OCI-LY3 (cell line): Measurements from ENCODE around the gene UNC13A.
A peak's percentile ranks its signal among the peaks of the same experiment; 100 is the strongest.
"Not testable (repeated sequence)": the region's sequence is repeated elsewhere in the genome, so short reads cannot be mapped to it uniquely, and the experiment has no call there.

Source experiments
- H2AFZ ChIP-seq: fragments of 200-600, 300-600 bp; shearing (Covaris generic); 2 replicates; pipeline ENCODE4 v1.6.0; 2014; ENCODE audit warnings: antibody characterized with exemption, low read depth, low read length
- H3K27ac ChIP-seq: fragments of 200-600, 300-600 bp; sonication (generic); 2 replicates; pipeline ENCODE4 v1.5.1; 2014; ENCODE audit warnings: mild to moderate bottlenecking, low read length, moderate library complexity, mixed read lengths
- H3K27me3 ChIP-seq: fragments of 200-600, 300-600 bp; sonication (generic); 2 replicates; pipeline ENCODE4 v1.6.1; 2014; ENCODE audit warnings: low read depth, low read length, mixed read lengths
- H3K36me3 ChIP-seq: fragments of 200-600, 300-600 bp; sonication (generic); replicated peaks from 2 replicates; pipeline ENCODE3; 2014; ENCODE audit warnings: low read depth, low read length, mixed read lengths
- H3K4me1 ChIP-seq: fragments of 300-600, 200-600 bp; sonication (generic); 2 replicates; pipeline ENCODE4 v1.6.1; 2014; ENCODE audit warnings: low read length, mixed read lengths
- H3K4me2 ChIP-seq: fragments of 200-600, 300-600 bp; sonication (generic); 2 replicates; pipeline ENCODE4 v1.6.1; 2014; ENCODE audit warnings: low read length, mixed read lengths
- H3K4me3 ChIP-seq: fragments of 300-600, 200-600 bp; sonication (generic); 2 replicates; pipeline ENCODE4 v1.5.1; 2014; ENCODE audit warnings: antibody characterized with exemption, mild to moderate bottlenecking, low read length, moderate library complexity
- H3K79me2 ChIP-seq: fragments of 300-600, 200-600 bp; shearing (Covaris generic); 2 replicates; pipeline ENCODE4 v1.6.1; 2014; ENCODE audit warnings: mild to moderate bottlenecking, low read length, mixed read lengths
- H3K9ac ChIP-seq: fragments of 300-600, 200-600 bp; shearing (Covaris generic); 2 replicates; pipeline ENCODE4 v1.6.0; 2014; ENCODE audit warnings: mild to moderate bottlenecking, low read length, moderate library complexity
- H3K9me3 ChIP-seq: fragments of 200-600, 300-600 bp; shearing (Covaris generic); 2 replicates; pipeline ENCODE4 v1.6.1; 2014; ENCODE audit warnings: low read length, mixed read lengths; ENCODE audit not compliant: insufficient read depth
- H4K20me1 ChIP-seq: fragments of 200-600, 300-600 bp; sonication (generic); 2 replicates; pipeline ENCODE4 v1.6.1; 2016; ENCODE audit warnings: low read length, mixed read lengths; ENCODE audit not compliant: insufficient read depth
- CTCF ChIP-seq: fragments of 200-600, 300-600 bp; sonication (generic); IDR thresholded peaks from 2 replicates; pipeline ENCODE4 v1.5.1; 2014; ENCODE audit warnings: antibody characterized with exemption, low read length, low read depth
- EZH2phosphoT487 ChIP-seq: fragments of 200-600 bp; shearing (Covaris generic); IDR thresholded peaks from 2 replicates; pipeline ENCODE4 v1.6.1; 2018; ENCODE audit warnings: antibody characterized with exemption, mixed run types, low read depth

The UNC13A gene

GRCh38 chr19:17555929-17556813, 132.0 kb downstream of the UNC13A start:
- H3K4me1 ChIP-seq: peaks cover 11% of the 10 kb centered on the region
- peaks cover 21% of the 10 kb centered on the region for H3K79me2 ChIP-seq
- TF ChIP-seq CTCF (peak; percentile 5; the same call in 1 of the 2 replicates), EZH2phosphoT487 (no peak)
- no peaks in the 10 kb centered on the region for H3K27me3 ChIP-seq
- peaks cover 5% of the 10 kb centered on the region; the same call in 1 of the 2 replicates for H4K20me1 ChIP-seq
- peak overlapping the region; percentile 90 for H3K9ac ChIP-seq
- H3K9me3 ChIP-seq: no peaks in the 10 kb centered on the region
- H3K27ac ChIP-seq: peak overlapping the region; percentile 76
- H3K36me3 ChIP-seq: peaks cover 45% of the 10 kb centered on the region
- H2AFZ ChIP-seq: peak overlapping the region; percentile 39; the same call in 1 of the 2 replicates
- peak overlapping the region; percentile 70 for H3K4me2 ChIP-seq
- peak overlapping the region; percentile 79 for H3K4me3 ChIP-seq

- Histone ChIP-seq H3K36me3 (peaks cover 49% of the 10 kb centered on the region), H4K20me1 (peaks cover 8% of the 10 kb centered on the region), H3K4me2 (peak within 1 kb of the TSS; percentile 85), H3K27ac (peak within 1 kb of the TSS; percentile 76), H2AFZ (peak within 1 kb of the TSS; percentile 39; the same call in 1 of the 2 replicates), H3K9ac (peak within 1 kb of the TSS; percentile 90), H3K4me1 (peaks cover 11% of the 10 kb centered on the region), H3K4me3 (peak within 1 kb of the TSS; percentile 79), H3K9me3 (no peaks in the 10 kb centered on the region), H3K27me3 (no peaks in the 10 kb centered on the region), H3K79me2 (peaks cover 21% of the 10 kb centered on the region)
- TF ChIP-seq EZH2phosphoT487 (no peak), CTCF (no peak)
These were observed 132.7 kb downstream of the UNC13A start, which contains the start of gene COLGALT1 for GRCh38 chr19:17555480-17555928. COLGALT1 (plus strand) TSS chr19:17555649; CDS start chr19:17555714, 65 bp downstream.

DNA sequence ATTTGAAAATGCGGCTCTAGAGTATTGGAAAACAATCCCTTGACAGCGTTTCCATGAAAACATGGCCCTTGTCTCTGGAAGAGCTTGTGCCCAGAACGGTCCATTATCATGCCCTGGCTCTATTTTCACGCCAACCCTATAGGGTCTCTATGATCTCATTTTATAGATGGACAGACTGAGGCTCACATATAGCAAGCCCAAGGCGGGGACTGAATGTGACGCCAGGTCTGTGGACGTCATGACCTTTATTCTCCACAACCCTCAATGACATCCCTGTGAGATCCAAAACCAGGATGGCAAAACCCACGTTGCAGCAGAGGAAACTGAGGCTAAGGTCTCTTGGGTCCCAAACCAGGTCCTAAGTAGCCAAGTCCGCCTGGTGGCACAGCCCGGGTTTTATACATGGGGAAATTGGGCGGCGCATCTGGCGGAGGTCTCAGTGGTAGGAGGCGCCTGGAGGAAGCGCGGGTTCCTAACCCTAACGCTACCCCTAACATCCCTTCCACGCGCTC, 133.1 kb downstream of the UNC13A start:
- TF ChIP-seq CTCF (no peak), EZH2phosphoT487 (no peak)
- Histone ChIP-seq H3K4me1 (peaks cover 11% of the 10 kb centered on the region), H3K9ac (peak overlapping the region; percentile 55), H2AFZ (no peak overlapping the region), H4K20me1 (peaks cover 13% of the 10 kb centered on the region), H3K27ac (peak overlapping the region; percentile 72), H3K79me2 (peaks cover 23% of the 10 kb centered on the region), H3K4me2 (peak overlapping the region; percentile 85), H3K9me3 (no peaks in the 10 kb centered on the region), H3K27me3 (no peaks in the 10 kb centered on the region), H3K4me3 (peak overlapping the region; percentile 79), H3K36me3 (peaks cover 49% of the 10 kb centered on the region)

GRCh38 chr19:17553256-17553655, 134.9 kb downstream of the UNC13A start:
- no peak overlapping the region for H3K4me2 ChIP-seq
- peaks cover 26% of the 10 kb centered on the region for H4K20me1 ChIP-seq
- H3K27me3 ChIP-seq: no peaks in the 10 kb centered on the region
- H2AFZ ChIP-seq: no peak overlapping the region
- H3K36me3 ChIP-seq: peaks cover 50% of the 10 kb centered on the region
- no peaks in the 10 kb centered on the region for H3K9me3 ChIP-seq
- TF ChIP-seq CTCF (no peak), EZH2phosphoT487 (no peak)
- no peak overlapping the region for H3K9ac ChIP-seq
- peaks cover 11% of the 10 kb centered on the region for H3K4me1 ChIP-seq
- H3K79me2 ChIP-seq: peaks cover 27% of the 10 kb centered on the region
- H3K4me3 ChIP-seq: no peak overlapping the region
- H3K27ac ChIP-seq: peak overlapping the region; percentile 33; the same call in 1 of the 2 replicates

GRCh38 chr19:17552735-17553134, 135.4 kb downstream of the UNC13A start:
- not testable (repeated sequence) for H2AFZ ChIP-seq, H3K27ac ChIP-seq, H3K4me3 ChIP-seq, H3K27me3 ChIP-seq, H3K9me3 ChIP-seq, H3K4me2 ChIP-seq, H3K9ac ChIP-seq
- peaks cover 55% of the 10 kb centered on the region for H3K36me3 ChIP-seq
- peaks cover 32% of the 10 kb centered on the region for H3K79me2 ChIP-seq
- H4K20me1 ChIP-seq: peaks cover 30% of the 10 kb centered on the region
- peaks cover 11% of the 10 kb centered on the region for H3K4me1 ChIP-seq
